NK-92 treated with Interleukin-12 subunit alpha and Interleukin-12 subunit beta, amount 100 ng/mL, for 24 hours (cell line): Measurements from ENCODE around the gene SEC14L6.
"Not testable (repeated sequence)": the region's sequence is repeated elsewhere in the genome, so short reads cannot be mapped to it uniquely, and the experiment has no call there.

Source experiments
- DNase-seq: peaks from one replicate; lab custom pipeline; 2025; lab: John Stamatoyannopoulos, UW

Gene SEC14L6

DNA sequence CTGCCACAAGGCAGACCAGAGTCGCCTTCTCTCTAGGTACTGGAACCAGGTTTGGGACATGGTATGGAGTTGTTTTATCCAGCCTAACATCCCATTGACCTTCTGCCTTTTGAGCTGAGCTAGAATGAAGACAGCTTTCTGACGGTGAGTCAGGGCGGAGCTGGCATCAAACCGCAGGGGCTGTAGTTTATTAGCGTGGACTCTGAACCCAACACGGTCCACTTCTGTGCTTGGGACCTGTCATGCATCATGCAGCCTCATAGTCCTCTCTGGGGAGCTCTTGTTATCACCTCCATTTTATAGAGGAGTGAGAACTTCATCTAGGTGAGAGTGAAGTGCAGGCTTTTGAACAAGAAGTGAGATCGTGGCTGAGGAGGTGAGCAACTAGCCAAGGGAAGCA, 19.6 kb upstream of the SEC14L6 start:
- no peak for DNase-seq

DNA sequence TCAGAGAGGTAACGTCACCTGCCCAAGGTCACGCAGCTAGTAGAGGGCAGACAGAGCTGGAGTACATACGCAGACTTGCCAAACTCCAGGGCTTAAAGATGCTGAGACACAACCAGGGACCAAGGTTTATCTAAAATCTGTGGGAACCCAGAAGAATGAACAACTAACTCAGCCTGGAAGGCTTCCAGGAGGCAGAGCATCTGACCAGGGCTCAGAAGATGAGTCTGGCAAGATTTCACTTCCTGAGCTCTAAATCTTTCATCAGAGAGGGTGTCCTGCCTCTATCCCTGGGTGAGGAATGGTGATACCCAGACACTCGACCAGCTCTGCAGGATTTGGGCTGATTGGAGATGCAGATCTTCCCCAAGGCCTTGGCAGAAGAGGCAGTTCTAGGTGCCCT, 18.8 kb upstream of the SEC14L6 start:
- no peak for DNase-seq

DNA sequence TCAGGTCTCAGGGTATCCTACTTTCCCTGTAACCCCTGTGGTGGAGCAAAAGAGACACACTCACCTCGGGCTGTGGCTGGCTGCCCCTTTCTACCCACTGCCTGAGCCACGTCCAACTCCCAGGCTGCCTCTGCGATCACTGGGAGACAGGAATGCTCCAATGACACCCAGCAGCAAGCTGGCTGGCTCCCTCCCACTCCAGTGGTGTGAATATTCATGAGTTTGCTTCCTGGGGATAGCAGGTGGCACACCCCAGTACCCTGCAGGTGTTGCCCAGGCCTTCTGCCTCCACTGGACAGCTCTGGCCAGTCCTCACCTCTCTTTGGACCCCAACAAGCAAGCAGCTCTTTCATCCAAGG, 18.2 kb upstream of the SEC14L6 start:
- no peak for DNase-seq

DNA sequence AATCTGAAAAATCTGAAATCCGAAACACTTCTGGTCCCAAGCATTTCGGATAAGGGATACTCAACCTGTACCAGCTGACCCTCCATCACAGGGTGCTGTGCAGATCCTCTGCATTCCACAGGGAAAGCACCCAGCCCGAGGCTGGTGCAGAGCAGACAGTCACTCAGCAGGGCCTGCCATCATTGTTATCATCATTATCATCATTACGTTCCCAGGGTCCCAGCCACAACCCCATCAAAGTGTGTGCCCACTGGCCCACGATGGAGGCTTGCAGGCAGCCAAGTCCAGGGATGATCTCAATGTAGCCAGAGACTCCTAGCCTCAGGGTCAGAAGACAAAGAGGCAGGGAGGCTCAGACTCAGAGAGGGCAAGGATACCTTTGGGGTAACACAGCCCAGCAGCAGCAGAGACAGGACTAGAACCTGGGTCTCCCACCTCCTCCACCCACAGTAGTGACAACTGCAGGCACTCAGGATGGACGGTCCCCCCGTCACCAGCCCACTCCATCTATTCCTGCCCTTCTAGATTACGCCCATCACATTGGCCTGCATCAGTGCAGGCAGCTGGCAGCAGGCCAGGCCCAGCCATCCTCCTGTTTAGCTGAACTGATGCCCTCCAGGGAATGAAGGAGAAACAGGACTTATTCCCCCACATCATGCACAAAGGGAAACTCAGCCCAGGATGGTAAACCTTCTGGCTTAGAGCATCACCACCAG, 17.7 kb upstream of the SEC14L6 start:
- no peak for DNase-seq

DNA sequence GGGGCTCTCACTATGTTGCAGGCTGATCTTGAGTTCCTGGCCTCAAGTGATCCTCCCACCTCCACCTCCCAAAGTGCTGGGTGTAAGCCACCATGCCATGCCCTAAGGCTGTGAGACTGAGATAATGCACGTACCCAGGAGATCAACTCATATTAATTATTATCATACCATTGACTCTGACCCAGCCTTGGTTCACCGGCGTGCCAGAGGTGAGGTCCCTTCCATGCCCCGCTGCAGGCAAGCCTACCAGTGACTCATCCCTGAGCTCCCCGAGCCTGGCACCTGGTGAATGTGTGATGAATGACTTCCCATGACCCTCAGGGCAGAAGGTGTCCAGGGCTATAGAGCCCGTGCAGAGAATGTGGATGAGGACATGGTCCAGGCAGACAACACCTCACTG, 15.8 kb upstream of the SEC14L6 start:
- DNase-seq, result no peak

DNA sequence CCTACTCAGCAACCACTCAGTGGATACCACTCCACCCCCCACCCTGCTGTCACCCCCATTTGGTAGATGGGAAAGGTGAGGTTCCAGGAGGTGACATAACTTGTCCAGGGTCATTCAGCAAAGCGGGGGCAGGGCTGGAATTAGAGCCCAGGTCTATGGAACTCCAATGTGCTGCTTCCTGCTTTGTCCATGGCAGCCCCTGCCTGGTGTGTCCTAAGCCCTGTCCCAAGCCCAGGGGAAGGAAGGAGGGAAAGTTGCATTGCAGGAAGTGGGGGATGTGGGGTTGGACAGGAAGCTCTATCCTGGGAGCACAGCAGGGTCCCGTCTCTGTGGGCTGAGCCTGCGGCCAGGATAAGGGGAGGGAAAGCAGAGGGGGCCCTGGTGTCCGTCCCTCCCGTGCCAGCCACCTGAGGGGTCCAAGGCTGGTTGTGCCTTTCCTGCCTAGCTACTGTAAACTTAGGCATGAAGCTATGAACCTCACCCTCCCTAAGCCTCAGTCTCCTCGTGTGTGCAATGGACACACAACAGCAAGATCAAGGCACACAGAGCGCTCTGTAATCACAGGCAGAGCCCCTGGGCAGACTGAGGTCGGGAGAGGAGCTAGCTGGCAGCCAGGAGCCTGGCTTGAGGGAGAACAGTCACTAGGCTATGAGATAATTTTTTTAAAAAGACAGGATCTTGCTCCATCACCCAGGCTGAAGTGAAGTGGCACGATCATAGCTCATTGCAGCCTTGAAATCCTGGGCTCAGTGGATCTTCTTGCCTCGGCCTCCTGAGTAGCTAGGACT, 15.1 kb upstream of the SEC14L6 start:
- no peak for DNase-seq

DNA sequence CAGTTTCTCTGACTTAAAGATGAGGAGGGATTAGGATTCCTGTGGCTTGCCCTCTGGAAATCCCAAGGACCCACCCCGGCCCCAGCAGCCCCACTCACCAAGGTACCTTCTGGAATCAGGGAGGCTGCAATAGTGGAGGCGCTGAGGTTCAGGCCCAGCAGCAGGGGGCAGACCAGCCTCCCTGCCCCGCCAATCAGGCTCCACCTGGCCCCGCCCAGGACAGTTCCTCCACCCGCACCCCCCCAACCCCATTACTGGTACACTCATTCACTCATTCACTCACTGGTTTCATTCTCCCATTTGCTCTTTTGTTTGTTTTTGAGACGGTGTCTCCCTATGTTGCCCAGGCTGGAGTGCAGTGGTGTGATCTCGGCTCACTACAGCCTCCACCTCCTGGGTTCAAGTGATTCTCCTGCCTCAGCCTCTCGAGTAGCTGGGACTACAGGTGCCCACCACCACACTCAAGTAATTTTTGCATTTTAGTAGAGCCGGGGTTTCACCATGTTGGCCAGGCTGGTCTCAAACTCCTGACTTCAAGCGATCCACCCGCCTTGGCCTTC, 14.2 kb upstream of the SEC14L6 start:
- not testable (repeated sequence) for DNase-seq

DNA sequence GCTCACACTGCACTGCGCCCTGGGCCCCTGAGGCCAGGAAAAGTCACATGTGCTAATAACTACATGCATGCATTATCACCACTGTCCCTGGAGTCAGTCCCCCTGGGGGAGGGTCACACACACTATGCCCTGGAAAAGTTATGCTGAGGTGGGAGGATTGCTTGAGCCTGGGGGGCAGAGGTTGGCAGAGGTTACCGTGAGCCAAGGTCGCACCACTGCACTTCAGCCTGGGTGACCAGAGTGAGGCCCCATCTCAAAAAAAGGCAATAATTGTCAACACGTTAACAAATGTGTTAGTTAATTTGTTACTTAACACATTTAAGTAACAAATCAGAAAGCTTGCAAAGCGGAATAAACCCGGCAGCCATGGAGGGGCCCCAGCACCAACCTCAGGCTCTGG, 13.3 kb upstream of the SEC14L6 start:
- DNase-seq, result no peak

DNA sequence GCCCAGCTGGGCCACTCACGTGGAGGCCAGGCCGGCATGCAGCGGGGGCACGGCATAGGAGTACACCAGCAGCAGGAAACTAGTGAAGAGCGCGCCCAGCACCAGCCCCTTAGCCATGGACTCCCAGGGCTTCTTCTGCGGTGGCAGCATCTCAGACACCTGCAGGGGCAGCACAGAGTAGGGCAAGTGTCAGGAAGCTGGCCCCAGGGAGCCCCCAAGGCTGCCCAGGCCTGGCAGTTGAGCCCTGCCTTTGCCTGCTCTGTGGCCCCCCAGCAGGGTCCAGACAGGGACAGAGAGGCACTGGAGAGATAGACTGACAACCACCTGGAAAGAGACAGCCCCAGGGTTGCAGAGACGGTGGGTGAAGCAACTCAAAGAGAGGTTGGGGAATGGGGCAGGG, 10.7 kb upstream of the SEC14L6 start:
- DNase-seq, result no peak

DNA sequence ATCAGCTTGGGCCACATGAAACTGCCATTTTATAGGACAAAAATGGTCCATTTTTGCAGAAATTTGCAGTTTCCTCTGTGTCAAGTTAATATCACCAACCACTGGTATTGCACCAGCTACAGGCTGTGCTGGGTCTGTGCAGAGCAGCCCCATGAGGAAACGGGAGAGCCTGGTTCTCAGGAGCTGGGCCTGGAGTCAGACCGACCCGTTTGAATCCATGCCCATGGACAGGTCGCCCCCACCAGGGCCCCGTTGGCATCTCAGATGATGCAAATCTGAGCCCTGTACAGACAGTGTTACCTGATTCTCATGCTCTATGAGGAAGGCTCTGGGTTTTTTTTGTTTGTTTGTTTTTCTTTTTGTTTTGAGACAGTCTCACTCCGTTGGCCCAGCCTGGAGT, 9.8 kb upstream of the SEC14L6 start:
- no peak for DNase-seq

DNA sequence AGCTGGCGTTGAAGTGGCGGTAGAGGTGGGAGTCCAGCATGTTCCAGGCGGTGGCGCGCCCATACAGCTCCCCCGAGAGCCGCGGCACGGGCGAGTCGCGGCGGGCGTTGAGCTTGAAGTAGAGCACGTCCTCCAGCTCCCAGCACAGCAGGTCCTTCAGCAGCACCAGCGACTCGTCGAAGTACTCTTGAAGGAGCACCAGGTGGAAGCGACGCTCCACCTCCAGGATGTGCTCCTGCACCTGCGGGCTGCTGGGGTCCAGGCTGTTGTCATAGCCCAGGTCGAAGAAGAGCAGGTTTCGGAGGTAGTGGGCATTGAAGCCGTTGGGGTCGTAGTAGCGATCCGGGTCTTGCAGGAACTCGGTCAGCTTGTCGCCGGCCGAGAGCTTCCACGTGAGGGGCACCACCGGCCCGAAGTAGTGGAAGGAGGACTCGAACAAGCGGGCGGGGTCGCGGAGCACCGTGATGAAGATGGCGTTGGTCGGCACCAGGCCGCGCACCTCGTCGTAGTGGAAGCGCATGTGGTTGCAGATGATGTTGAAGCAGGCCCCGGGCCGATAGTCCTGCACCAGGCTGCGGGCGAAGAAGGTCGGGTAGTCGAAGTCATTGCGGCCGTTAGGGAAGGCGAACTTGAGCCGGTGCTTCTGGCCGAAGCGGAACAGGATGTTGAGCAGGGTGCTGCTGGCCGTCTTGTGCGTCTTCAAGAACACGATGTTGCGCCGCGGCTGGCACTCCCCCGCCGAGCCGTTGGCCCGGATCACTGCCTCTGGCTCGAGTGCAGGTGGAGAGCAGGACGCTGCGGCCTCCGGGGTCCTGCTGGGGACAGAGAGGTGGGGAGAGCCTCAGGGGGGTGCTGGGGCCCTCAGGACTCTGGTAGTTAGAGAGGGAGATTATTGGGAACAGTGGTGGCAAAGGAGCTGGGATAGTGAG, 9.0 kb upstream of the SEC14L6 start:
- DNase-seq, result no peak

DNA sequence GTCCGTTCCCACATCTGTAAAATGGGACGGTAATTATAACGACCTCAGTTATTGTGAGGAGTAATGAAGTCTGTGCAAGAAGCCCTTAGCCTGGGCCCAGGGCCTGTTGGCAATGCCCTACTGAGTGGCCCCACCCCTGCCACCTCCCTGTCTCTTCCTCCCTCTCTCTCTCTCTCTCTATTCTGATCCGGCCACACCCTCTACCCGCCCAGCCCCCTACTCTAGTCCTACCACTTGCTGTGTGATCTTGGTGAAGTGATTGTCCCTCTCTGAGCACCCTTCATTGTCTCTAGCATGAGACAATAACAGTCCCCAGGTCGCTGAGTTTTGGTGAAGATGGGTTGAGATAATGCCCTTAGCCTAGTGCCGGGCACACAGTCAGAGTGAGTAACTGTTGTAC, 7.4 kb upstream of the SEC14L6 start:
- DNase-seq, result no peak

DNA sequence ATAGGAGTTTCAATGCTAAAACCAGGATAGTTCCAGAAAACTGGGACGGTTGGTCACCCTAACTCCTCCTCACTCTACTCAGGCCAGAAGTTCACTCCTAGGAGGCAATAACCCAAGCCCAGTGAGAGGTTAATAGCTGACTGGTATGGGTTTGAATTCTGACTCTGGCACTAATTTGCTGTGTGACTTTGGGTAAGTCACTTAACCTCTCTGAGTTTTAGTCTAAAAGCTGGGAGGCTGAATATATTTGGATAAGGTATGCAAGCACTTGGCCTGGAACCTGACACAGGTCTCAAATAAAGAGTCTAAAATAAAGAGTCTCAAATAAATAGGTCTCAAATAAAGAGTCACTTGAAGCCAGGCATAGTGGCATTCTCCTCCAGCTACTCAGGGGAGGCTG, 6.2 kb upstream of the SEC14L6 start:
- no peak for DNase-seq

DNA sequence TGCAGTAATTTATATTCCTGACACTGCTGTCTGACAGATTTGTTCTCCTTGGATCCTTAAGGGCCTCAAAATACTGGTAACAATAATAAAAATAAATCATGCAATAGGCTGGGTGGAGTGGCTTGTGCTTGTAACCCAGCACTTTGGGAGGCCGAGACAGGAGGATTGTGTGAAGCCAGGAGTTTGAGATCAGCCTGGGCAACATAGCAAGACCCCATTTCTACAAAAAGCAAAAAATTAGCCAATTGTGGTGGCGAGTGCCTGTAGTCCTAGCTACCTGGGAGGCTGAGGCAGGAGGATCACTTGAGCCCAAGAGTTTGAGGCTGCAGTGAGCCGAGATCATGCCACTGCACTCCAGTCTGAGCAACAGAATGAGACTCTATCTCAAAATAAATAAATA, 5.3 kb upstream of the SEC14L6 start:
- not testable (repeated sequence) for DNase-seq

DNA sequence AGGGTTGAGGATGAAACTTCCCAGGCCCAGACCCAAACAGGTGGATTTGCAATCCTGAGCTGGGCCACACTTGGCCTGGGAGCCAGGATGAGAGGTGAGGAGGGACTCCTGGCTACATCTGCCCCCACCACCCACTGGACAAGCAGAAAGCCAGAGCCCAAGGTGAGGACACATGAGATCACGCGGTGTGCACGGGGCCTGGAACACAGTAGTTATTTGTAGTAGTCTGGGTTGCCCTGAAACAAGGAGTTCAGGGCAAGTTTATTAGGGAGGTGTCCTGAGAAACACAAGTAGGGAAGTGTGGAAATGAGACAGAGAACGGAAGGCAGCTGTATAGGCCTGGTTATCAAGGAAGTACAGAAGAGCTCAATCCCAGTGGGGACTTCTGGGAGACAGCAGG, 647 bp upstream of the SEC14L6 start:
- no peak for DNase-seq

DNA sequence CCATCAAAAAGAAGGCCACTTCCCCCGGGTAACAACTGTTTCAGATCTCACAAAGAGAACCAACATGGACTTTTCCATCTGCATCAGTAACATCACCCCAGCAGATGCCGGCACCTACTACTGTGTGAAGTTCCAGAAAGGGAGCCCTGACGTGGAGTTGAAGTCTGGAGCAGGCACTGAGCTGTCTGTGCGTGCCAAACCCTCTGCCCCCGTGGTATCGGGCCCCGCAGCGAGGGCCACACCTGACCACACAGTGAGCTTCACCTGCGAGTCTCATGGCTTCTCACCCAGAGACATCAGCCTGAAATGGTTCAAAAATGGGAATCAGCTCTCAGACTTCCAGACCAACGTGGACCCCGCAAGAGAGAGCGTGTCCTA, 3.7 kb downstream of the SEC14L6 start:
- DNase-seq, result no peak

DNA sequence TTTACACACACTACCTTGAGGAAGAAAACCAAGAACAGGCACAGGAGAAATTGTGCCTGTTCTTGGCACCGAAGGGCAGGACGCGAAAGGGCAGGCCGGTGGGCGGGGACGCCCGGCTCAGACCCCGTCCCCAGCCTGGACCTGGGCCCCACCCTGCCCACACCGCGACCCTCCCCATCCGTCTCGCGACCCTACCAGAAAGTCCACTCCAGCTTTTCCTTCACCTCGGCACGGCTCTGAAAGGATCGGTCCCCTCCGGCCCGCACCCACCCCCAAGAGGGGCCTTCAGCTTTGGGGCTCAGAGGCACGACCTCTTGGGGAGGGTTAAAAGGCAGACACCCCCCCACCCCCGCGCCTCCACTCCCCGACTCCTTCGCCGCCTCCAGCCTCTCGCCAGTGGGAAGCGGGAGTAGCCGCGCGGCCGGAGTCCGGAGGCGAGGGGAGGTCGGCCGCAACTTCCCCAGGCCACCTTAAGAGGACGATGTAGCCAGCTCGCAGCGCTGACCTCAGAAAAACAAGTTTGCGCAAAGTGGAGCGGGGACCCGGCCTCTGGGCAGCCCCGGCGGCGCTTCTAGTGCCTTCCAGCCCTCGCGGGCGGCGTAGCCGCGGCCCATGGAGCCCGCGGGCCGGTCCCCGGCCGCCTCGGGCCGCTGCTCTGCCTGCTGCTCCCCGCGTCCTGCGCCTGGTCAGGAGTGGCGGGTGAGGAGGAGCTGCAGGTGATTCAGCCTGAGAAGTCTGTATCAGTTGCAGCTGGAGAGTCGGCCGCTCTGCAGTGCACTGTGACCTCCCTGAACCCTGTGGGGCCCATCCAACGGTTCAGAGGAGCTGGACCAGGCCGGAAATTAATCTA, 4.4 kb downstream of the SEC14L6 start:
- no peak for DNase-seq

DNA sequence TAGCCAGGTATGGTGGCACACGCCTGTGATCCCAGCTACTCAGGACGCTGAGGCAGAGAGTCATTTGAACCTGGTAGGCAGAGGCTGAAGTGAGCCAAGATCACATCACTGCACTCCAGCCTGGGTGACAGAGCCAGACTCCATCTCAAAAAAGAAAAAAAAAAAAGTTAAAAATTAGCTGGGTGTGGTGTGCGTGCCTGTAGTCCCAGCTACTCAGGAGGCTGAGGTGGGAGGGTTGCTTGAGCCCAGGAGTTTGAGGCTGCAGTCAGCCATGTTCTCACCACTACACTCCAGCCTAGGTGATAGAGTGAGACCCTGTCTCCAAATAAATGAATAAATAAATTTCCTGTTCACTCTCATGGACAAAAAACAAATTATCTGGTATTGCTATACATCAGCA, 5.0 kb downstream of the SEC14L6 start:
- DNase-seq, result not testable (repeated sequence)

DNA sequence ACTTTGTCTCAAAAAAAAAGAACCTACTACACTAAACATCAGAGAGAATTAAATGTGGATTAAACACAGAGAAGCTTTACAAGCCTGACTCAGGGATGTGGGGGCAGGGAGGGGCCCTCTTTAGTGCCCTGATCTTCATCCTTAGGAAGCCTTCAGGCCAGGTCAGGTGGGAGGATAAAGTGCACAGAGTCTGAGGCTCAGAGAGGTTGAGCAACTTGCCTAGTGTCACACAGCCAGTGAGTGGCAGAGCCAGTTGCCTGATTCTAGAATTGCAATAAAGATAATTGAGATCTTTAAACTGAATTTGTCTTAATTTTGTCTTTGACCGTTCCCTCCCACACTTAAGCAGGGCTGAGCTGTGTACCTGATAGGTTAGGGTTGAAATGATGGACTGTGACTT, 7.2 kb downstream of the SEC14L6 start:
- no peak for DNase-seq

DNA sequence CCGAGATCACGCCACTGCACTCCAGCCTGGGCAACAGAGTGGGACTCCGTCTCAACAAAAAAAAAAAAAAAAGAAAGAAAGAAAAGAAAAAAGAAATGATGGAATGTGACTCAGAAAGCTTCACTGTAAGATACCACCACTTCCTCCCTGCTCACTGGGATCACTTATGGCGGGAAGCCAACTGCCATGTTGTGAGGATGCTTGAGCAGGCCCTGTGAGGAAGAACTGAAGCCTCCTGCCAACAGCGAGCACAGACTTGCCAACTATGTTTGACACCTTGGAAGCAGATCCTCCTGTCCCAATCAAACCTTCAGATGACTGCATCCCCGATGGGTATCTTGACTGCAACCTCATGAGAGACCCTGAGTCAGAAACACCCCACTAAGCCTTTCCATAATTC, 8.3 kb downstream of the SEC14L6 start:
- no peak for DNase-seq

DNA sequence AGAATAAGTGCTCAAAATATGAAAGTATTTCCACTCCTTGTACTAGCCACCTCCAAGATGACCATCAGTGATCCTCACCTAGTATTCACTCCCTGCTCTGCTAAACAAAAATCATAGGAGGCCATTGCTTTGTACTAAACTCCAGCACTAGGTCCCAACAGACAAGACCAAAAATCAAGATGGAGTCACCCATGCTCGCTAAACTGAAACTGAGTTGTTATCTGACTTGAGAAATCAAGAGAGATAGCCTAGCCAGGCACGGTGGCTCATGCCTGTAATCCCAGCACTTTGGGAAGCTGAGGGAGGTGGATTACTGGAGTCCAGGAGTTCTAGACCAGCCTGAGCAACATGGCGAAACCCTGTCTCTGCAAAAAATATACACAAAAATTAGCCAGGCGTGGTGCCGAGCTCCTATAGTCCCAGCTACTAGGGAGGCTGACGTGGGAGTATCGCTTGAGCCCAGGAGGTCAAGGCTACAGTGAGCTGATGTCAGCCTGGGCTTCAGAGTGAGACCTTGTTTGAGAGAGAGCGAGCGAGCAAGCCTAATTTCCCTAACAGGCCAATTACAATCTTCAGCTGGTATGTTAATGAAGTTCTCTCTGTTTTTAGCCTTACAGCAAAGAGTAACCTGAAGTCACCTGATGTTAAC, 9.3 kb downstream of the SEC14L6 start:
- no peak for DNase-seq
